Neuron (in vitro differentiated cells): ENCODE data around the gene TLCD3B.

Experiments
- H2AFZ ChIP-seq: one replicate; pipeline ENCODE4 v1.6.1; 2013; ENCODE audit warnings: low read depth, mild to moderate bottlenecking, inconsistent platforms, low read length, moderate library complexity
- H3K27me3 ChIP-seq: one replicate; pipeline ENCODE4 v1.6.1; 2013; ENCODE audit warnings: low read length; ENCODE audit not compliant: insufficient read depth
- H3K36me3 ChIP-seq: one replicate; pipeline ENCODE4 v1.6.1; 2013; ENCODE audit warnings: low read length; ENCODE audit not compliant: insufficient read depth
- H3K4me1 ChIP-seq: one replicate; pipeline ENCODE4 v1.6.1; 2013; ENCODE audit warnings: low read length; ENCODE audit not compliant: insufficient read depth
- H3K4me3 ChIP-seq: 2 replicates; pipeline ENCODE4 v1.5.1; 2013; ENCODE audit warnings: mild to moderate bottlenecking, low read length, moderate library complexity
- H3K9me3 ChIP-seq: one replicate; pipeline ENCODE4 v1.6.1; 2013; ENCODE audit warnings: low read length

Gene TLCD3B

DNA sequence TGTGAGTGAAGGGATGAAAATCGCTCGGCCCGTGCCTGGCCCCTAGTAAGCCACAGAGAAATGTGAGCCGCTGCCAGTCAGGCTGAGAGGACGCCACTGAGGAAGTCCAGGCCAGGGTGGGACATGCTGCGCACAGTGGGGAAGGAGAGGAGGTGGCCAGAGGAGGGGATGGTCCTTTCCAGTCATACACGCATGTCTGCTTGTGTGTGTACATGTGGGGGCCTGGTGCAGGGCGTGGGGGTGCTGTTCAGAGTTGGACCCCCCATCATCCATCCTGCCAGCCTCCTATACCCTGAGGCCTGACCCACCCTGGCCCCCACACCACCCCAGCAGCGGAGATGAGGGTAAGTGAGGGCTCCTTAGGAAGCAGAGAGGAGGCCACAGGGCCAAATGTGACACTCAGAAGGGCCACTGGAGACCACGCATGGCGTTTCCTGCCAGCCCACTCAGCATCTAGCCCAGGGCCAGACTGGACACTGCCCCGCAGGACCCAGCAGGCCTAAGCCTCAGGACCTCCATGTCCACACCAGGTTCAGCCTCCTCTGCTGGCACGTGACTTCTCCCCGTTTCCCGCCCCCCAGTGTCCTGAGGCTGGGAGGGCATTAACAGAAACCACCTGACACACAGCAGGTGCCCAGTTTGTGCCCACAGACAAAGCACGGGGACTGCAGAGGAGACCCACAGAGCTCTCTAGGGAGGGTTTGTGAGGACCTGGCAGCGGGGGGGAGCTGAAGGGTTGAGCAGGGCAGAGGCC lies 27.2 kb downstream of the TLCD3B start:
- Histone ChIP-seq H3K36me3 (peaks cover 3% of the 10 kb centered on the region), H3K4me1 (no peaks in the 10 kb centered on the region), H2AFZ (no peak overlapping the region), H3K27me3 (no peaks in the 10 kb centered on the region), H3K9me3 (no peaks in the 10 kb centered on the region), H3K4me3 (no peak overlapping the region)

DNA sequence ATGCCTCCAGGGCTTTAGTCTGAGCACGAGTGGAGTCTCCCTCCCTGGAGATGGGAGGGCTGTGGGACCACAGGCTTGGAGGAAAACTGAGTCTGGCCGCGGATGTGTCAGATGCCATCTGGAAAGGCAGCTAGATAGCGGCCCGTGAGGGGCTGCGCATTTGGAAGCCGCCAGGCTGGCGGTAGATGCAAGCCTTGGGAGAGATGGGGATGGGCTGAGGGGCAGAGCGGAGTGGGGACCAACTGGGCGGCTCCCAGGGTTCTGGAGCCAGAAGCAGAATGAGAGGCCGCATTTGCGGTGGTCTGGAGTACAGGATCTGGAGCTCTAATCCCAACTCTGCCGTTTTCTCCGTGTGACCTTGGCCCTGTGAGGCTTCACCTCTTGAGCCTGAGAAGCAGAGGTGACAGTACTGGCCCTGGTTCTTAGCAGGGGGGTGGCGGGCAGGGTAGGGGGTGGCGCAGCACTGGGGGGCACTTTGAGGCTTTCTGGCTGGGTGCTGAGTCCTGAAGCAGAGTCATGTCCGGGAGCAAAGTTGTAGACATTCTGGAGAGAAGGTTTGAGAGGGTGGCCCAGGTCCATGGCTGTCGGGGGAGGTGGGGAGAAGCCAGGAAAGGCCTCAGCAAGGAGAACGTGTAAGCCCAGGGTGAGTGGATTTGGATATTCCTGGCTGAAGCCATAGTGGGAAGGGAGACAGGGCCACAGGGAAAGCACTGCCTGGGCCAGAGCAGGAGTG lies 28.3 kb downstream of the TLCD3B start:
- Histone ChIP-seq H3K9me3 (no peaks in the 10 kb centered on the region), H3K4me3 (no peak overlapping the region), H3K36me3 (peaks cover 4% of the 10 kb centered on the region), H2AFZ (no peak overlapping the region), H3K4me1 (no peaks in the 10 kb centered on the region), H3K27me3 (no peaks in the 10 kb centered on the region)

DNA sequence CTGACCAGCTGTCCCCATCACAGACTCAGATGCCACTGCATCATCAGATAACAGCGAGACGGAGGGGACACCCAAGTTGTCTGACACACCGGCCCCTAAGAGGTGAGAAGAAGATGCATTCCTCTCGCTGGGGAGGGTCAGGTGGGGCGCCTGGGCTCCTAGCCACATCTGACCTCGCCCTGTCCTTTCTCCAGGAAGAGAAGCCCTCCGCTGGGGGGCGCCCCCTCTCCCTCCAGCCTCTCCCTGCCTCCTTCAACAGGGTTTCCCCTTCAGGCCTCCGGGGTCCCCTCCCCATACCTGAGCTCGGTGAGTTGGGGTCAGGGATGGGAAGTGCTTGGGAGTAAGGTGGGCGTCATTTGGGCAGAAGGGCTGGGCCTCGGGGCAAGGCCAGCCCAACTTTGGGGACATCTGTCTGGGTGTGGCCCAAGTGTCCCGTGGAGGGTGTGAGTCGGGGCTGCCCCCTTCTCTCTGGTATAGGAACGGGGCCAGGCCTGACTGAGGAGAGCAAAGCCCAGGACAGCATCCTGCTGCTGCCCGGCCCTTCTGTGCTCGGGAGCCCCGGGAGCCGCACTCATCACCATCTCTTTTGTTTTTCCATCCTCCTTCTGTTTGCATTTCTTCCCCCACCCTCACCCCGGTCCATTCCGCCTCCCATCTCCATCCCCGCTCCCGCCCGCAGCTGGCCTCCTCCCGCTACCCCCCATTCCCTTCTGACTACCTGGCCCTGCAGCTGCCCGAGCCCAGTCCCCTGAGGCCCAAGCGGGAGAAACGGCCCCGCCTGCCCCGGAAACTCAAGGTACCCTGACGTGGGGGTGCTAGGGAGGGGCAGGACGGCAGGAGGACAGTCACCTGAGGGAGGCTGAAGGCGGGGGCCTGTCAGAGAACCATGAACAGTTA lies 30.1 kb downstream of the TLCD3B start:
- Histone ChIP-seq H2AFZ (no peak overlapping the region), H3K27me3 (no peaks in the 10 kb centered on the region), H3K36me3 (peaks cover 7% of the 10 kb centered on the region), H3K4me3 (no peak overlapping the region), H3K4me1 (peaks cover 7% of the 10 kb centered on the region), H3K9me3 (no peaks in the 10 kb centered on the region)

DNA sequence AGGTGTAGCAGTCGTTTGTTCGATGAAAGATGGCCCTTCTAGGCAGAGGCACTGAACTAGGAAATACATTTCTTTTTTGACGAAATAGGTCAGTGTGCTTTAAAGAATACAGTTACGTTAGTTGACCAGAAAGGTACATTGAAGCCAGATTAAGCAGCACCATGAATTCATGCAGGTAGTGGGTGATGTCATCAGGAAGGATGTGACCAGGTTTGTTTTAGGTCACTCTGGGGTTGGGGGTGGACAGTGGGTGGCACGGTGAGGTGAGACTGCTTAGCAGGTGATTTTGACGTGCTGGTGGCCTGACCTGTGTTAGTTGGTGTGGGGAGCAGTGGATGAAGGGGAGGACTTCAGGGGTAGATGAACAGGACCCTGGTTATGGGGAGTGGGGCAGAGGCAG lies 31.5 kb downstream of the TLCD3B start:
- Histone ChIP-seq H3K27me3 (no peaks in the 10 kb centered on the region), H3K4me1 (peaks cover 13% of the 10 kb centered on the region), H2AFZ (no peak overlapping the region), H3K36me3 (peaks cover 7% of the 10 kb centered on the region), H3K4me3 (no peak overlapping the region), H3K9me3 (no peaks in the 10 kb centered on the region)

DNA sequence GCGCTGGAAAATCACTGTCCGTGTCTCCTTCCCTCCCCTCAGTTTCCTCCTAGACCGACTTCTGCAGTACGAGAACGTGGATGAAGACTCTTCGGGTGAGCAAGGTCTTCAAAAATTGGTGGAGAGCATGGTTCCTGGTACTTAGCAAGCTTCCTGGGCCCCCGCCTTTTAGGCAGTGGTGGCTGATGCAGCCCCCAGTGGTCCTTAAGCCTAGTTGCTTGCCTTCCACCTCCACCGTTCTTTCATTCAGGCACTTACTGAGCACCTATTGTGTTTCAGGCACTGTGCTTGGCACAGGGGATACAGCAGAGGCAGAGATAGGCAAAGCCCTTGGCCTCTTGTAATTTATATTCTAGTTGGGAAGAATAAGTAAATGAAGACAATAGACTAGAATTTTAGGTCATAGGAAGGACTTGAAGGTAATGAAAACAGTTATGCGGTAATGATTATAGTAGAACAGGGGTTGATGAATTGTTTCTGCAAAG lies 34.3 kb downstream of the TLCD3B start:
- Histone ChIP-seq H2AFZ (peak overlapping the region; percentile 78), H3K36me3 (peaks cover 28% of the 10 kb centered on the region), H3K27me3 (no peaks in the 10 kb centered on the region), H3K9me3 (no peaks in the 10 kb centered on the region), H3K4me3 (peak overlapping the region; percentile 73), H3K4me1 (peaks cover 21% of the 10 kb centered on the region)

DNA sequence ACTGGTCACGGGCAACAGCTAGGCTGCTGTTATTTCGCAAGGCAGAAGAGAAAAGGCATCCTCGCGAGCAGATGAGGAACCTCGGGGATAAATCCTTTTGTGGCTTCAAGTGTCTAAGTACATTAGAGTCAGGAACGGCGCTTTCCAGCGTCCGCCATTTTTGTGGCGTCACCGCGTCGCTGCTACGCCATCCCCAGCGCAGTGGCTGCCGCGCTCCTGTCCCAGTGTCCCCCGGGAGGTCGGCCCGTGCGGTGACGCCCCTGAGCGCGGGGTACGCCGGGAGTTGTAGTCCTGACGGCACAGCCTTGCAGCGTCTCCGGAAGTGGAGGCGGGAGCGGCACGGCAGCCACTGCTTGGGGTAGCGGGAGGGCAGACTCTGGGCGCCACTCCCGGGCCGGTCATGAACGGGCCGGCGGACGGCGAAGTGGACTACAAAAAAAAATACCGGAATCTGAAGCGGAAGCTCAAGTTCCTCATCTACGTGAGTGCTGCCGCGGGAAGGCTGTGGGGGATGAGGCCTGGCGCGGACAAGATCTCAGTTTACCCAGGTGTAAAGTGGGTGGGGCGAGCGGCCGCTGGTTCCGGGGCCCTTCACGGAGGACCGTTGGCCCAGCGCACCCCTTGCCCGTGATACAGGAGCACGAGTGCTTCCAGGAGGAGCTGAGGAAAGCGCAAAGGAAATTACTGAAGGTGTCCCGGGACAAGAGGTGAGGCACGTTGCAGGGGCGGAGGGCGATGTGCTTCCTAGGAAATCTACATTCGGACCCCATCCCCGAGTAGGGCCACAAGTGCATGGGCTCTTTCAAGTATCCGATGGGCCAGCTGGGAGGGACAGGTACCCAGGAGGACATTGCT lies 34.9 kb downstream of the TLCD3B start, which contains the start of gene INO80E:
Gene INO80E, plus strand, starts transcription at position 331 of the 855 bp plus-strand sequence. Its CDS starts 70 bp downstream, at position 401.
- Histone ChIP-seq H3K4me1 (peaks cover 21% of the 10 kb centered on the region), H3K36me3 (peaks cover 32% of the 10 kb centered on the region), H3K27me3 (no peaks in the 10 kb centered on the region), H3K9me3 (no peaks in the 10 kb centered on the region), H2AFZ (peak within 1 kb of the TSS; percentile 78), H3K4me3 (peak within 1 kb of the TSS; percentile 73)

DNA sequence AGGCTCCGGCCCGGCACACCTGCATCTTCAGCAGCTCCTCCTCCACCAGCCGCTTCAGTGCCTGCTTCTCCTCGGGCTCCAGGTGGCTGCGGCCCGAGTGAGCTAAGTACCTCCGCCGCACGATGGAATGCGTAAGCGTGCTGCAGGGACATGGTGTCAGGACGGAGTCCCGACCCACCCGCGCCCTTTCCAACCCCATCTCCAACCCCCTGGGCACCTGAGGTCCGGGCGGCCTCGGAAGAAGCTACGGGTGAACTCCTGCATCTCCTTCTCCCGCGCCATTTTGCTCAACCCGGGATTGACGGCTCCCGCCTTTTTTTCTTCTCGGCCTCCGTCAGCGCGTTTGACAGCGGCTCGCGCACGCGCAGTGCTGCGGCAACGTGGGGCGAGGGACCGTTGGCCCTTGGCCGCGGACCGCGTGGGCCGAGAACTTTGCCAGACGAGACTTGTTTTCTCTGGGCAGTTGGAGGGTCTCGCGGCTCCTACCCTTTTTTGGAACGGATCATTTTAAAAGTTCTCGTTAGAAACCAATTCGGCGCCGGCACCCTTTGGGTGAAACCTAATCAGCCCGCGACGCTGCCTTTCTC lies 35.7 kb downstream of the TLCD3B start, which contains the start of gene HIRIP3:
Gene HIRIP3, minus strand, starts transcription at position 294 of the 587 bp plus-strand sequence. Its CDS starts 12 bp downstream, at position 282.
- Histone ChIP-seq H3K27me3 (no peaks in the 10 kb centered on the region), H2AFZ (peak within 1 kb of the TSS; percentile 78), H3K4me3 (peak within 1 kb of the TSS; percentile 73), H3K4me1 (peaks cover 21% of the 10 kb centered on the region), H3K9me3 (no peaks in the 10 kb centered on the region), H3K36me3 (peaks cover 35% of the 10 kb centered on the region)

DNA sequence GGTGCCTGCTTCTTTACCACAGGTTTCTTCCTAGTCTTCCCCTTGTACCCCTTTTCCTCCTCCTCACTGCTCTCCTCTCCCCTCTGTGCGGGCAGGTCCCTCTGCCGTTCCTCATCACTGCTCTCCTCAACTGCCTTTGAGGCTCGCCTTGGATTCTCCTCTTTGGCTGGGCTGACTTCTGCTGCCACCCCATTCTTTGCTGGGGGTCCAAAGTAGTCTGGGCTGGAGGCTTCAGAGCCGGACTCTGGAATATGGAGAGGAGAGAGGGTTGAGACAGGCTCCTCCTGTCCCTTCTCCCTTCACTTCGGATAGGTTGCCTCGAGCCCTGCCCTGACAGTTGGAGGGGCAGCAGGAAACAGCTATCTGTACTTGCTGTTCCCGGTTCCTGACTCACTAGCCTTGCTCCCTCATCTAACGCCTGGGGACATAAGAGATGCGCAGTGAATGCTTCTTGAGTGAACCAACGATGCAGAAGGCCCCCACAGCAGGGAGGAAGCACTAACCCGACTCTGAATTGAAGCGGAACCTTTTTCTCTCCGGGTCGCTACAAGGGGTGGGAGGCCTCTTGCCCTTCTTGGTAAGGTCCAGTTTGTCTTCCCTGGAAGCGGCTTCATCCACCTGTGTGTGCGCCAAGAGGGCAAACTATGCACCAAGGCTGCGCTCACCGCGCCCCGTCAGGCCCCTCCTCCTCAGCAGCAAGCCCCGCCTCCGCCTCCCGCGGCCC lies 36.3 kb downstream of the TLCD3B start:
- no peaks in the 10 kb centered on the region for H3K27me3 ChIP-seq
- H3K9me3 ChIP-seq, result no peaks in the 10 kb centered on the region
- H3K4me1 ChIP-seq, result peaks cover 21% of the 10 kb centered on the region
- peaks cover 41% of the 10 kb centered on the region for H3K36me3 ChIP-seq
- peak overlapping the region; percentile 73 for H3K4me3 ChIP-seq
- peak overlapping the region; percentile 78 for H2AFZ ChIP-seq

DNA sequence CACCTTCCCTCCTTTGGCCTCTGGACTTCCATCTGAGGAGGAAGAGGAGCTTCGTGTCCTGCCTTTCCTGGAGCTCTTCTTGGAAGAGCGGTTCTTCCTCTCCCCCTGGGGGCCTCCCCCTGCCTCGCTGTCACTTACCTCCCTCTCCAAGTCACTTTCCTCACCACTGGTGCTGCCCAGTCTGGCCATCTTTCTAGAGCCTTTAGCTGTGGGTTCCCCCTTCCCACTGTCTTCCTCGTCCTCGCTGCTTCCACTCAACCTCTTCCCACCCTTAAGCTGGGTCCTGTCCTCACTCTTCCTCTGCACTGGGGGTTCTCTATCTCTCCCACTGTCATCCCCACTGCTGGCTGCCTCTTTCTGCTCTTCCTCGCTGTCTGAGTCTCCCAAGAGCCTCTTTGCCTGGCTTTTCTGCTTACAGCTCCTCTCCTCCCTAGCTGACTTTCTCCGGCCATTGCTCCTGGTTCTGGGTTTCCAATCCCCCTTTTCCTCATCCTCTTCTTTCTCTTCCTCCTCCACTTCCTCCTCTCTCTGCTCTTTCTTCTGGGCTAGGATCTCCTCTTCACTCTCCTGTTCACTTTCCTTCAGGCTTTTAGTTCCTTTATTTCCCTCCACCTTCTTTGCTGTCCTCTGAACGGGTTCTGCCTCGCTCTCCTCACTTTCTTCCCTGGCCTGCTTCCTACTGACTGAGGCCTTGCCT lies 37.0 kb downstream of the TLCD3B start:
- Histone ChIP-seq H3K4me1 (peaks cover 21% of the 10 kb centered on the region), H3K27me3 (no peaks in the 10 kb centered on the region), H3K4me3 (peak overlapping the region; percentile 73), H3K9me3 (no peaks in the 10 kb centered on the region), H3K36me3 (peaks cover 47% of the 10 kb centered on the region), H2AFZ (no peak overlapping the region)

DNA sequence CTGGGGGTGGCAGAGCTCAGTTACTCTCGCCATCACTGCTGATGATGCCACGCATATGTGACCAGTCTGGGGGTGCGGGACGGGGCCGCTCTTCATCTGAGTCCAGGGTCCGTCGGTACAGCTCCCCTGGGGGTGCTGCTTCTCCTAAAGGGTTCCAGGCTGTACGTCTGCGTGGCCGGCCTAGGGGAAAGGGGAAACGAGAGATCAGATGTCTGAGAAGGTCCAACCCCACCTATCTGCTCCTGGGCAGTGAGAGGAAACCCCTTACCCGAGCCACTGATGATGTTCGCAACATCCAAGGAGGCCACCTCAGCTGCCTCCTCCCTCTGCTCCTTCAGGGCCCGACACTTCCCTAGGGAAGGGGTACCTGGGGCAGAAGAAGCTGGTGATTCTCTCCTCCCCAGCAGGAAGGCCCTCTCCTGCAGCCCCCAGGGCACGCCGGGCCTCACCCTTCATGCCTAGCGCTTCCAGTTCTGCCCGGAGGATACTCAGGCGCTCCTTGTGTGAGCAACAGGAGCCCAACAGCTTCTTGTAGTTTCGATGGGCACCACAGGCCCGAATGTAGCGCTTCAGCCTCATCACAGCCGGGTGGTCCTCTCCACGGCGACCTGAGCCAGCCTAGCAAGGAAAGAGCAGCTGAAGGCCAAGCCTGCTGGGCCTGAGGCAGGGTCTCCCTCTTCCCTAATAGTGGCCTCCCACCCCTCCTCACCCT lies 37.7 kb downstream of the TLCD3B start:
- Histone ChIP-seq H3K27me3 (no peaks in the 10 kb centered on the region), H2AFZ (no peak overlapping the region), H3K4me1 (peaks cover 21% of the 10 kb centered on the region), H3K36me3 (peaks cover 54% of the 10 kb centered on the region), H3K4me3 (no peak overlapping the region), H3K9me3 (no peaks in the 10 kb centered on the region)
